Natural killer cell (primary cell): ENCODE results near the gene PRKACA. TPM values are rescaled to one million over a fixed set of nuclear protein-coding genes. Genes with fewer than 3 reads are reported as not detected.
A peak's percentile ranks its signal among the peaks of the same experiment; 100 is the strongest.
"Not testable (repeated sequence)": the region's sequence is repeated elsewhere in the genome, so short reads cannot be mapped to it uniquely, and the experiment has no call there.

Experiments used
- ATAC-seq, 3 donors: fragments of 150-1000 bp in 2 of 3; fragments of 200-7000 bp in 1 of 3; cut with Tn5 transposase; 1 replicate in 1 of 3; 2 replicates in 2 of 3; pipeline ENCODE4 v1.10.0; 2021; ENCODE audit warnings: mild to moderate bottlenecking in 2 of 3, moderate library complexity in 2 of 3
- DNase-seq, 2 donors: peaks; one replicate each; pipeline versions ENCODE4 v3.0.0 to v3.0.0-alpha.2; 2013 to 2021; ENCODE audit warnings: mixed read lengths in 1 of 2
- H3K27ac ChIP-seq: one replicate; pipeline ENCODE4 v1.5.1; 2013; ENCODE audit warnings: mild to moderate bottlenecking, low read length
- H3K27me3 ChIP-seq: one replicate; pipeline ENCODE4 v1.6.1; 2013; ENCODE audit warnings: low read length; ENCODE audit not compliant: control insufficient read depth, insufficient read depth
- H3K36me3 ChIP-seq: one replicate; pipeline ENCODE4 v1.6.1; 2013; ENCODE audit warnings: low read length; ENCODE audit not compliant: control insufficient read depth, insufficient read depth
- H3K4me1 ChIP-seq: one replicate; pipeline ENCODE4 v1.6.1; 2013; ENCODE audit warnings: low read length; ENCODE audit not compliant: control insufficient read depth, insufficient read depth
- H3K4me3 ChIP-seq: one replicate; pipeline ENCODE4 v1.5.1; 2013; ENCODE audit warnings: low read length
- H3K9me3 ChIP-seq: one replicate; pipeline ENCODE4 v1.6.1; 2013; ENCODE audit warnings: low read length; ENCODE audit not compliant: control insufficient read depth, insufficient read depth
- H3K27ac Mint-ChIP-seq, 2 donors: one replicate each; pipeline ENCODE4 v1.8.0; 2022; ENCODE audit warnings: mild to moderate bottlenecking in 2 of 2, mixed read lengths in 2 of 2, moderate library complexity in 1 of 2
- H3K27me3 Mint-ChIP-seq, 2 donors: one replicate each; pipeline ENCODE4 v1.8.0; 2022; ENCODE audit warnings: low read depth in 2 of 2, mixed read lengths in 2 of 2
- H3K36me3 Mint-ChIP-seq: one replicate; pipeline ENCODE4 v1.8.0; 2022; ENCODE audit warnings: mixed read lengths
- H3K4me1 Mint-ChIP-seq, 2 donors: one replicate each; pipeline ENCODE4 v1.8.0; 2022; ENCODE audit warnings: mixed read lengths in 2 of 2
- H3K4me3 Mint-ChIP-seq: one replicate; pipeline ENCODE4 v1.8.0; 2022; ENCODE audit warnings: mild to moderate bottlenecking, moderate library complexity, mixed read lengths
- H3K9me3 Mint-ChIP-seq, 2 donors: one replicate each; pipeline ENCODE4 v1.8.0; 2022; ENCODE audit warnings: mixed read lengths in 2 of 2
- WGBS: methylation state at CpG from one replicate; pipeline ENCODE4 v1.1.7; 2013; ENCODE audit warnings: missing lambda C conversion rate; ENCODE audit not compliant: insufficient coverage; 5-methylcytosine and 5-hydroxymethylcytosine counted together
- intact Hi-C: fragments of 100-400 bp; cut with micrococcal nuclease; formaldehyde crosslinking; loops from one replicate; pipeline ENCODE4 v1.14.2; 2022
- total RNA-seq, 4 donors: library from RNA; stranded (reverse); fragments of 120-200 nt in 1 of 4; gene quantifications; one replicate each; pipeline versions ENCODE4 v1.2.3 to v1.2.4, GENCODE V29; 2013 to 2022
- TF ChIP-seq, protein P1 (sequence below): fragments of 200-600 bp; IDR thresholded peaks from one replicate; pipeline ENCODE4 v1.8.0; 2022; ENCODE audit warnings: antibody characterized with exemption

PRKACA gene
- total RNA-seq, 3 donors from 2014 or later (not counting 1 experiment from before 2014, with no cell fraction given): 68.6 to 71.8 (median 69.3) TPM

DNA sequence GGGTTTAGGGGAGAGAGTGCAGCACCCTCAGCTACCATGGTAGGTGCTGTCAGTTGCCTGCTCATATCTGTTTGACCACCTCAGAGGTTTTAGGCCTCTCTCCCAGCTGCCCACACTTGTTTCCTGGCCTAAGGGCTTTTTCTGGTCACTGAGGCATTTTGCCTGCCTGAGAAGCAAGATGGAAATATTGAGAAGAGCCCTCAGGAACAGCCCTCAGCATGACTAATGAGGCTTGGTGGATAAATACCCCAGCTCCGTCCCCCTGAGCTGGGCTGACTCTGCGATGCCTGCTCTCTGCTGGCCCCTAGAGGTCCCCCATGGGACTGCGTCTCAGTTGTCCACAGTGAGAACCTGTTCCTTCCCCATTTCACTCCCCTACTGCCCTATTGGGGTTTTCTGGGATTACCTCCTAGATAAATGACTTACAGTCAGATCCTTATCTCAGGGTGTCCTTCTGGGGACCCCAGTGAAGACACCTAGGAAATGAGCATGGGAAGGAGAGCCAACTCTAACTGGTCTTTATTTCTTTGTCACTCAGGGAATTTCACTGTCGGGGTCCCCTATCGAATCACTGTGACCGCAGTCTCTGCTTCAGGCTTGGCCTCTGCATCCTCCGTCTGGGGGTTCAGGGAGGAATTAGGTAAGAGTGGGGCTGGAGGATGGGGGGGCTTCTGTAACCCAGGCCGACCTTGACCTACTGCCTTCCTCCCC lies 69.0 kb downstream of the PRKACA start:
- ATAC-seq (peak; percentile 87 to 98 (median 90)), DNase-seq (peak; percentile 79 to 84)
- no peak overlapping the region for H3K27ac ChIP-seq
- H3K4me3 ChIP-seq: no peak overlapping the region
- no peaks in the 10 kb centered on the region for H3K9me3 Mint-ChIP-seq
- TF ChIP-seq, protein P1, sequence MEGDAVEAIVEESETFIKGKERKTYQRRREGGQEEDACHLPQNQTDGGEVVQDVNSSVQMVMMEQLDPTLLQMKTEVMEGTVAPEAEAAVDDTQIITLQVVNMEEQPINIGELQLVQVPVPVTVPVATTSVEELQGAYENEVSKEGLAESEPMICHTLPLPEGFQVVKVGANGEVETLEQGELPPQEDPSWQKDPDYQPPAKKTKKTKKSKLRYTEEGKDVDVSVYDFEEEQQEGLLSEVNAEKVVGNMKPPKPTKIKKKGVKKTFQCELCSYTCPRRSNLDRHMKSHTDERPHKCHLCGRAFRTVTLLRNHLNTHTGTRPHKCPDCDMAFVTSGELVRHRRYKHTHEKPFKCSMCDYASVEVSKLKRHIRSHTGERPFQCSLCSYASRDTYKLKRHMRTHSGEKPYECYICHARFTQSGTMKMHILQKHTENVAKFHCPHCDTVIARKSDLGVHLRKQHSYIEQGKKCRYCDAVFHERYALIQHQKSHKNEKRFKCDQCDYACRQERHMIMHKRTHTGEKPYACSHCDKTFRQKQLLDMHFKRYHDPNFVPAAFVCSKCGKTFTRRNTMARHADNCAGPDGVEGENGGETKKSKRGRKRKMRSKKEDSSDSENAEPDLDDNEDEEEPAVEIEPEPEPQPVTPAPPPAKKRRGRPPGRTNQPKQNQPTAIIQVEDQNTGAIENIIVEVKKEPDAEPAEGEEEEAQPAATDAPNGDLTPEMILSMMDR: peak; percentile 98
- peak overlapping the region; percentile 57 to 82 for H3K27ac Mint-ChIP-seq
- no peak overlapping the region for H3K4me3 Mint-ChIP-seq
- H3K9me3 ChIP-seq: no peaks in the 10 kb centered on the region
- H3K36me3 ChIP-seq: peaks cover 61% of the 10 kb centered on the region
- WGBS: 85% methylated on average over 8 of the region's 8 CpGs
- no peaks in the 10 kb centered on the region for H3K27me3 ChIP-seq
- no peaks in the 10 kb centered on the region for H3K4me1 ChIP-seq
- H3K27me3 Mint-ChIP-seq: no peaks in the 10 kb centered on the region
- intact Hi-C loops: loop anchor here (1.0 to 2.0 kb wide), 2 partner anchors 26 to 168 kb away; no protein-coding TSS in a partner anchor
- no peaks in the 10 kb centered on the region for H3K36me3 Mint-ChIP-seq
- H3K4me1 Mint-ChIP-seq: peaks cover 0 to 11% of the 10 kb centered on the region in 2 donors

GRCh38 chr19:14047866-14048265 lies 69.7 kb downstream of the PRKACA start:
- H3K4me1 Mint-ChIP-seq: peaks cover 4 to 15% of the 10 kb centered on the region in 2 donors
- not testable (repeated sequence) for H3K4me1 ChIP-seq, H3K27me3 Mint-ChIP-seq, H3K27me3 ChIP-seq, H3K4me3 Mint-ChIP-seq, DNase-seq, H3K36me3 Mint-ChIP-seq, ATAC-seq, H3K27ac ChIP-seq, H3K4me3 ChIP-seq, H3K9me3 ChIP-seq, H3K9me3 Mint-ChIP-seq
- H3K27ac Mint-ChIP-seq: peak overlapping the region; percentile 57 to 82
- intact Hi-C loops: loop anchor here (1.0 to 2.0 kb wide), 2 partner anchors 27 to 168 kb away; no protein-coding TSS in a partner anchor
- WGBS: over 99% methylated on average over 9 of the region's 10 CpGs
- peaks cover 64% of the 10 kb centered on the region for H3K36me3 ChIP-seq

DNA sequence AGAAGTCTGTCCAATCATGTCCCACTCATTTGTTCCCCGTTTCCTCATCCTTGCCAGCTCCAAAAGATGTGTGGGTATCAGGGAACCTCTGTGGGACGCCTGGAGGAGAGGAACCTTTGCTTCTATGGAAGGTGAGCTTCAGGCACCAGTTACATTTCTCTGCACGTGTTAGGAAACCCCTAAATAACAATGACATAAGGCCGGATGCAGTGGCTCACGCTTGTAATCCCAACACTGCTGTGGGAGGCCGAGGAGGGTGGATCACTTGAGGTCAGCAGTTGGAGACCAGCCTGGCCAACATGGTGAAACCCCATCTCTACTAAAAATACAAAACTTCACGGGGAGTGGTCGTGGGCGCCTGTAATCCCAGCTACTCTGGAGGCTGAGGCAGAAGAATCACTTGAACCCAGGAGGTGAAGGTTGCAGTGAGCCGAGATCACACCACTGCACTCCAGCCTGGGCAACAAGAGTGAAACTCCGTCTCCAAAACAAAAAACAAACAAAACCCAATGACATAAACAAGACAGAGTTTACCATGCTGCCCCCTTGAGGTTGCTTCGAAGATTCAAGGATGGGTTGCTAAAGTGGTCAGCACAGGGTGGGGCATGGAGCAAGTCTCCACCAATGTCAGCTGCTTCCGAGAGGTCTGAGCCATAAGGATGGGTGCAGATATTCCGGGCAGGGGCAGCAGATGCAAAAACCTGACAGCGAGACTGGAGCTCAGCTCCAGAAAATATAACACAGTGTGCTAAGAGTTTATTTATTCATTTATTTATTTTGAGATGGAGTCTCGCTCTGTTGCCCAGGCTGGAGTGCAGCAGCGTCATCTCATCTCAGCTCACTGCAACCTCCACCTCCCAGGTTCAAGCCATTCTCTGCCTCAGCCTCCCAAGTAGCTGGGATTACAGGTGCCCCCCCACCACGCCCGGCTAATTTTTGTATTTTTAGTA lies 74.6 kb downstream of the PRKACA start:
- intact Hi-C loops: loop anchor here (5.0 kb wide), 1 partner anchor 36 kb away; the partner anchor contains the start of gene RFX1
- Mint-ChIP-seq H3K27ac (peak overlapping the region; percentile 91 to 93), H3K4me3 (peak overlapping the region; percentile 21), H3K4me1 (peaks cover 10 to 29% of the 10 kb centered on the region in 2 donors)
- H3K4me1 ChIP-seq: peaks cover 21% of the 10 kb centered on the region
- peak; percentile 77 to 89 (median 80) for ATAC-seq
- H3K9me3 ChIP-seq, H3K27me3 Mint-ChIP-seq, H3K36me3 Mint-ChIP-seq, H3K27me3 ChIP-seq, H3K4me3 ChIP-seq, H3K9me3 Mint-ChIP-seq: not testable (repeated sequence)
- TF ChIP-seq, protein P1: peak; percentile 57
- H3K36me3 ChIP-seq: peaks cover 55% of the 10 kb centered on the region
- 67% methylated on average over 17 of the region's 19 CpGs for WGBS
- DNase-seq: peak; percentile 43 to 83
- H3K27ac ChIP-seq: peak overlapping the region; percentile 84

Other genes starting within 250 kb of the PRKACA start
- gene NANOS3, start 240.6 kb downstream of the PRKACA start, total RNA-seq: 1 to 10 TPM; 2.6 to 6.3 (median 3.0) TPM
- gene BRME1, start 211.6 kb downstream of the PRKACA start, total RNA-seq: 1 to 10 TPM; 3.8 to 7.7 (median 4.0) TPM
- gene CC2D1A, start 211.6 kb downstream of the PRKACA start, total RNA-seq: 10 to 100 TPM; 42.8 to 49.3 (median 48.4) TPM
- under 1 TPM in 1 of 3 donors, not detected in 2; 0.61 TPM for gene PODNL1, start 179.3 kb downstream of the PRKACA start, total RNA-seq
- gene DCAF15, start 165.3 kb downstream of the PRKACA start, total RNA-seq: 100 to 1,000 TPM; 121 to 149 (median 124) TPM
- gene RFX1, start 111.4 kb downstream of the PRKACA start, total RNA-seq: 10 to 100 TPM; 26.0 to 31.8 (median 30.5) TPM
- gene RLN3, start 89.6 kb downstream of the PRKACA start, total RNA-seq: not detected
- gene IL27RA, start 86.0 kb downstream of the PRKACA start, total RNA-seq: 10 to 100 TPM; 38.4 to 61.1 (median 58.0) TPM
- gene PALM3, start 55.7 kb downstream of the PRKACA start, total RNA-seq: not detected
- gene MISP3, start 45.0 kb downstream of the PRKACA start, total RNA-seq: 1 to 10 TPM; 2.4 to 4.1 (median 2.4) TPM
- gene C19orf67, start 32.0 kb downstream of the PRKACA start, total RNA-seq: under 1 TPM in 2 of 3 donors, not detected in 1; 0.35 to 0.53 TPM
- 10 to 100 TPM; 30.8 to 33.0 (median 30.9) TPM for gene SAMD1, start 27.0 kb downstream of the PRKACA start, total RNA-seq
- 1 to 10 TPM; 4.5 to 5.5 (median 4.8) TPM for gene ASF1B, start 18.8 kb upstream of the PRKACA start, total RNA-seq
- 10 to 100 TPM; 47.3 to 54.3 (median 52.7) TPM for gene ADGRL1, start 88.4 kb upstream of the PRKACA start, total RNA-seq